ENCODE measurements around the gene CPHXL.

CPHXL gene

DNA sequence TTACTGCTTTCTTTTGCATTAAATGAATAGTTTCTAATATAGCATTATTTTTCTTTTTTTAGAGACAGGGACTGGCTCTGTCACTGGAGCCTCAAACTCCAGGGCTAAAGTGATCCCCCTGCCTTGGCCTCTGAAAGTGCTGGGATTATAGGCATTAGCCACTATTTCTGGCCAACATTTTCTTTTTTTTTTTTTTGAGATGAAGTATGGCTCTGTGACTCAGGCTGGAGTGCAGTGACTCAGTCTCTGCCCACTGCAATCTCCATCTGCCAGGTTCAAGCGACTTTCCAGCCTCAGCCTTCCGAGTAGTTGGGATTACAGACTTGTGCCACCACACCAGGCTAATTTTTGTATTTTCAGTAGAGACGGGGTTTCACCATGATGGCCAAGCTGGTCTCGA is 23.0 kb downstream of the CPHXL start:
- DNase-seq (ENCODE audit: low read depth, low spot score) = no peak
- Histone ChIP-seq H3K27me3 (ENCODE audit: control insufficient read depth, insufficient read depth, low read length) (no peaks in the 10 kb centered on the region), H3K36me3 (ENCODE audit: control insufficient read depth, insufficient read depth, low read length) (no peaks in the 10 kb centered on the region), H3K4me3 (ENCODE audit: low read length) (no peak overlapping the region), H3K27ac (ENCODE audit: low read length) (no peak overlapping the region), H3K4me1 (ENCODE audit: control insufficient read depth, insufficient read depth, low read length) (no peaks in the 10 kb centered on the region; the same call in 1 of the 2 replicates), H3K9me3 (ENCODE audit: control insufficient read depth, insufficient read depth, low read length) (no peaks in the 10 kb centered on the region)
- WGBS (ENCODE audit: insufficient coverage, insufficient read length) = no CpG with 5 or more reads among the region's 4 CpGs

DNA sequence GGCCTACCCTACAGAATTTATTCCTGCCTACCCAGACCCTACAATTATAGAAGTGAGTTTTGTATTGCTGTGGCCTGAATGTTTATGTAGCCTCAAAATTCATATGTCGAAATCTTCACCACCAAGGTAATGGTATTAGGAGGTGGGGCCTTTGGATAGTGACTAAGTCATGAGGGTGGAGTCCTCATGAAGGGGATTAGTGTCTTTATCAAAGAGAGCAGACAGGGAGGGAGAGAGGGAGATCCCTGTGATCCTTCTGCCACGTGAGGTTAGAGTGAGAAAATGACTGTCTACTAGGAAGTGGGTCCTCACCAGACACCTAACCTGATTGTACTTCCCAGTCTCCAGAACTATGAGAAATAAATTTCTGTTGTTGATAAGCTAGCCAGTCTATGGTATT is 24.0 kb downstream of the CPHXL start:
- no peak for DNase-seq (ENCODE audit: low read depth, low spot score)

DNA sequence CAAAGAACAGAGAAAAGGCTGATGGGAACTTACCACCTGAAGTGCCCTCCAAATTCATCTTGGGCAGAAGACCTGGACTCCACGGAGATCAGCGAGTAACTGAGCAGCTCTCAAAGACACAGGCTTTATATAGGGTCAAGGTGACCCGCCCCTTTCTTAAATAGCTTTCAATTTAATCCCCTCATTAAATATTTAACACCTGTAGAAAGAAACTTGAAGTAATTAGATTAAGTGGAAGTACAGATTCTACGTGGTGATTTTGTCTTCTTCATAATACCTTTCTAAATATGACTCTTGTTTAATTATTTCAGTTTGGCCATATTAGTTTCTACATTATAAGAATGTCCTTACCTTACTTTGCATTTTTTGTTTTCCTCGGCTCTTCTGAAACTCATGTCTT is 24.9 kb downstream of the CPHXL start, which contains the start of gene DUXB:
TSS of gene DUXB (minus strand) at position 101 of the 400 bp plus-strand sequence. CDS start at position 58, 43 bp downstream.
- H3K4me3 ChIP-seq (ENCODE audit: low read length) = no peak within 1 kb of the TSS
- no peaks in the 10 kb centered on the region for H3K27me3 ChIP-seq (ENCODE audit: control insufficient read depth, insufficient read depth, low read length)
- no peaks in the 10 kb centered on the region for H3K36me3 ChIP-seq (ENCODE audit: control insufficient read depth, insufficient read depth, low read length)
- no CpG with 5 or more reads among the region's 5 CpGs for WGBS (ENCODE audit: insufficient coverage, insufficient read length)
- no peaks in the 10 kb centered on the region; the same call in 1 of the 2 replicates for H3K4me1 ChIP-seq (ENCODE audit: control insufficient read depth, insufficient read depth, low read length)
- H3K9me3 ChIP-seq (ENCODE audit: control insufficient read depth, insufficient read depth, low read length) = no peaks in the 10 kb centered on the region
- no peak within 1 kb of the TSS for H3K27ac ChIP-seq (ENCODE audit: low read length)
- no peak for DNase-seq (ENCODE audit: low read depth, low spot score)

More for the DNA sequence above, 24.0 kb downstream of the CPHXL start:
- Histone ChIP-seq H3K4me1 (ENCODE audit: control insufficient read depth, insufficient read depth, low read length) (no peaks in the 10 kb centered on the region; the same call in 1 of the 2 replicates), H3K27me3 (ENCODE audit: control insufficient read depth, insufficient read depth, low read length) (no peaks in the 10 kb centered on the region), H3K27ac (ENCODE audit: low read length) (no peak overlapping the region), H3K36me3 (ENCODE audit: control insufficient read depth, insufficient read depth, low read length) (no peaks in the 10 kb centered on the region), H3K4me3 (ENCODE audit: low read length) (no peak overlapping the region), H3K9me3 (ENCODE audit: control insufficient read depth, insufficient read depth, low read length) (no peaks in the 10 kb centered on the region)
- no CpG with 5 or more reads among the region's 2 CpGs for WGBS (ENCODE audit: insufficient coverage, insufficient read length)

DNA sequence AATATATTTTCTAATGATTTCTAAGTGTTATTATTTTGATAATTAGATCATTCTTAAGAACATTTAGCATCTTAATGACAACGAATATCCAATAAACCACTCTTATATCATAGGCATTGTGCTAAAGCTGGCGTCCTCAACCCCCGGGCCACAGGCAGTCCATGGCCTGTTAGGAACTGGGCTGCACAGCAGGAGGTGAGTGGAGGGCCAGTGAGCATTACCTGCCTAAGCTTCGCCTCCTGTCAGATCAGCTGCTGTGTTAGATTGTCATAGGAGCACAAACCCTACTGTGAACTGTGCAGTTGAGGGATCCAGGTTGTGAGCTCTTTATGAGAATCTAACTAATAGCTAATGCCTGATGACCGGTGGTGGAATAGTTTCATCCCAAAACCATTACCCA is 28.7 kb downstream of the CPHXL start:
- Histone ChIP-seq H3K36me3 (ENCODE audit: control insufficient read depth, insufficient read depth, low read length) (no peaks in the 10 kb centered on the region), H3K4me1 (ENCODE audit: control insufficient read depth, insufficient read depth, low read length) (no peaks in the 10 kb centered on the region; the same call in 1 of the 2 replicates), H3K9me3 (ENCODE audit: control insufficient read depth, insufficient read depth, low read length) (no peaks in the 10 kb centered on the region), H3K4me3 (ENCODE audit: low read length) (no peak overlapping the region), H3K27me3 (ENCODE audit: control insufficient read depth, insufficient read depth, low read length) (no peaks in the 10 kb centered on the region), H3K27ac (ENCODE audit: low read length) (no peak overlapping the region)
- DNase-seq (ENCODE audit: low read depth, low spot score) = no peak
- no CpG with 5 or more reads among the region's 5 CpGs for WGBS (ENCODE audit: insufficient coverage, insufficient read length)

DNA sequence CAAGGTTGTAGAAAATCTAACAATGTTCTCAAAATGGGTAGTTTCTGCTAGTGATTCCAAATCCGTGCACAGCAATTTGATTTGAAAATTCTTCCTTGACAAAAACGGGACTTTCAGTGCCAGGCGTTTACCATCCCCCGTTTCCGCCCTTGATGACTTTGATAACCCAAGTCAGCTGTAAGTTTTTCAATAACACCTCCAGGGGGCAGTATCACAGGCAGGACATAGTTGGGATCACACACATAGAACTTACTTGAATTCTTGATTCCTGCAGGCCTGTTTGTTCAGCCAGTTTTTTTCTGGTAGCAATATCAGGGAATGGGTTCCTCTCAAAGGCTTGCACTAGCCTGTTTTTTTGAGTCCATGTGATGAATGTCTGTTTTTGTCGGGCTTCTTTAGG is 30.6 kb downstream of the CPHXL start:
- no peaks in the 10 kb centered on the region for H3K36me3 ChIP-seq (ENCODE audit: control insufficient read depth, insufficient read depth, low read length)

DNA sequence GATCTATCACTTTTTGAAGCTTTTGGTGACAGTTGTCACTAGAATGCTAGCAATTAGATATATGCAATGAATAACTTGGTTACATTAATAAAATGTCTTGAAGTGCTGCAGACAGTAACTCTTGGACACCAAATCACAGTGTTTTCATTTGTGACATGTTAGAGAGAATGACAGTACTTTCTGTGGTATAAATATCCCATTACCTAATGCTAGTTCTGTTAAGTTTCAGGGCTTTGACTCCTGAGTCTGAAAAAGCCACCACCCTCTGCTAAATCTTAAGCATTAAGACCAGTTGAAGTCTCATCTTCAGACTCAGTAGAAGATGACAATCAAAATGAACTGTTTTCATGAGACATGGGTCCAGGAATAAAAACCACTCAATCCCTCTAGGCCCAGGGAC is 38.9 kb downstream of the CPHXL start:
- no peak for DNase-seq (ENCODE audit: low read depth, low spot score)
- Histone ChIP-seq H3K4me3 (ENCODE audit: low read length) (no peak overlapping the region), H3K36me3 (ENCODE audit: control insufficient read depth, insufficient read depth, low read length) (no peaks in the 10 kb centered on the region), H3K4me1 (ENCODE audit: control insufficient read depth, insufficient read depth, low read length) (no peaks in the 10 kb centered on the region), H3K27me3 (ENCODE audit: control insufficient read depth, insufficient read depth, low read length) (no peaks in the 10 kb centered on the region), H3K9me3 (ENCODE audit: control insufficient read depth, insufficient read depth, low read length) (peaks cover 2% of the 10 kb centered on the region), H3K27ac (ENCODE audit: low read length) (no peak overlapping the region)

More for the DNA sequence above, 30.6 kb downstream of the CPHXL start:
- H3K27me3 ChIP-seq (ENCODE audit: control insufficient read depth, insufficient read depth, low read length) = no peaks in the 10 kb centered on the region
- H3K4me3 ChIP-seq (ENCODE audit: low read length) = no peak overlapping the region
- no peaks in the 10 kb centered on the region for H3K4me1 ChIP-seq (ENCODE audit: control insufficient read depth, insufficient read depth, low read length)
- WGBS (ENCODE audit: insufficient coverage, insufficient read length) = no CpG with 5 or more reads among the region's 6 CpGs
- no peak overlapping the region for H3K27ac ChIP-seq (ENCODE audit: low read length)
- peak; percentile 9 for DNase-seq (ENCODE audit: low read depth, low spot score)
- H3K9me3 ChIP-seq (ENCODE audit: control insufficient read depth, insufficient read depth, low read length) = no peaks in the 10 kb centered on the region

DNA sequence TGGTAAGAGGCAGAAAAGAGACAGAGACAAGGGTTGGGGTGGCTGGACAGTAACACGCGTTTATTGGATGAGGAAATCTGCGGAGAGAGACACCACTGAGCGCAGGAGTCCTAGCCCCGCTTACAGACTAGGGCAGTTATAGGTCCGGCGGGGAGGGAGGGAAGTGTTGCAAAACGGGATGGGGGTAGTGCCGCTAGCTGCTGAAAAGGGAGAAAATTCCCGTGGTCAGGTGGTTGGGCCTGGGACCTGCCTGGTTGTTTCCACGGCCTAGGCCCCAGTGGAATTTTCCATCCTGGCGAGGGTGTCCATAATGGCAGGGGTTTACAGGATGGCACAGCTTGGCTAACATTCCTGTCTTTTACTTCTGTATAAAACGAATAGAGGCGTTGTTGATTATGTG is 44.0 kb downstream of the CPHXL start:
- H3K27ac ChIP-seq (ENCODE audit: low read length) = no peak overlapping the region
- H3K4me3 ChIP-seq (ENCODE audit: low read length) = no peak overlapping the region
- H3K27me3 ChIP-seq (ENCODE audit: control insufficient read depth, insufficient read depth, low read length) = no peaks in the 10 kb centered on the region
- H3K36me3 ChIP-seq (ENCODE audit: control insufficient read depth, insufficient read depth, low read length) = no peaks in the 10 kb centered on the region
- peaks cover 2% of the 10 kb centered on the region for H3K9me3 ChIP-seq (ENCODE audit: control insufficient read depth, insufficient read depth, low read length)
- DNase-seq (ENCODE audit: low read depth, low spot score) = no peak
- WGBS (ENCODE audit: insufficient coverage, insufficient read length) = no CpG with 5 or more reads among the region's 14 CpGs
- H3K4me1 ChIP-seq (ENCODE audit: control insufficient read depth, insufficient read depth, low read length) = no peaks in the 10 kb centered on the region

DNA sequence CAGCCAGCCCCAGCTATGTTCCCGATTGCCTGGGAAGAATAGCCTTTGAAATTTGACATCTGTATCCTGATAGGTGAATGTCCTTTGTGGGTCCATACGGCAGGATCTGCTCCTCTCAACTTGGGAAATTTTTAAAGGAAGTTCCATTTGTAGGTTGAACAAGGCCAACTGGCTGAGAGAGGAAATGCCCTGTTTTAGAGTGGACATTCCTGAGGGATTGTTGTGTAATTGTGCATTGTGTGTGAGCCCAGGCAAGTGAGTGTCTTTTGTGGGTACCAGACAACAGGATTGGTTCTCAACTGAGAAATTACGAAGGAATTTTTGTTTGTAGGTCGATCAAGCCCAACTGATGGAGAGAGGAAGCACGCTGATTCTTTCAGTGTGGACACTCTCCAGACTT is 46.9 kb downstream of the CPHXL start:
- no CpG with 5 or more reads among the region's 5 CpGs for WGBS (ENCODE audit: insufficient coverage, insufficient read length)
- Histone ChIP-seq H3K27me3 (ENCODE audit: control insufficient read depth, insufficient read depth, low read length) (no peaks in the 10 kb centered on the region), H3K9me3 (ENCODE audit: control insufficient read depth, insufficient read depth, low read length) (peaks cover 2% of the 10 kb centered on the region), H3K36me3 (ENCODE audit: control insufficient read depth, insufficient read depth, low read length) (no peaks in the 10 kb centered on the region), H3K27ac (ENCODE audit: low read length) (no peak overlapping the region), H3K4me3 (ENCODE audit: low read length) (no peak overlapping the region), H3K4me1 (ENCODE audit: control insufficient read depth, insufficient read depth, low read length) (no peaks in the 10 kb centered on the region)
- DNase-seq (ENCODE audit: low read depth, low spot score) = no peak

DNA sequence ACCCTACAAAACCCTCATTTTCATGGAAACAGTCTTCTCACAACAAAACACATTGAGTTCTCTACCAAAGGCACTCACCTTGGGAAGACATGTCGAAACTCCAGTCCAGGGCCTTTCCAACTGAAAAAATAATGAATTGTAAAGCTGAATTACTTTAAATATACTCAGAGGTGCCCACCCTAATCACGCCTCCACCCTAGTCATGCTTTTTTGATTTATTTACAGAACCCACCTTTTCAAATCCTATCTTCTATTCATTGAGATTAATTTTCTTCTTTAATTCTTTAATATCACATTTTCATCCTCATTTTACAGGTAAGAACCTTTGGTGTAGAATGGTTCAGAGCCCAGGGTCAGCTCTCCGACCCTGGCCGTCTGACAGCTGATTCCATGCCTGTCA is 49.4 kb downstream of the CPHXL start, which contains the start of gene CPHXL2:
TSS of gene CPHXL2 (minus strand) at position 101 of the 400 bp plus-strand sequence. CDS start at position 91, 10 bp downstream.
- DNase-seq (ENCODE audit: low read depth, low spot score) = no peak
- no peaks in the 10 kb centered on the region for H3K36me3 ChIP-seq (ENCODE audit: control insufficient read depth, insufficient read depth, low read length)
- H3K27ac ChIP-seq (ENCODE audit: low read length) = no peak within 1 kb of the TSS
- no CpG with 5 or more reads among the region's 4 CpGs for WGBS (ENCODE audit: insufficient coverage, insufficient read length)
- H3K9me3 ChIP-seq (ENCODE audit: control insufficient read depth, insufficient read depth, low read length) = no peaks in the 10 kb centered on the region
- H3K4me3 ChIP-seq (ENCODE audit: low read length) = no peak within 1 kb of the TSS
- H3K27me3 ChIP-seq (ENCODE audit: control insufficient read depth, insufficient read depth, low read length) = no peaks in the 10 kb centered on the region
- no peaks in the 10 kb centered on the region for H3K4me1 ChIP-seq (ENCODE audit: control insufficient read depth, insufficient read depth, low read length)

DNA sequence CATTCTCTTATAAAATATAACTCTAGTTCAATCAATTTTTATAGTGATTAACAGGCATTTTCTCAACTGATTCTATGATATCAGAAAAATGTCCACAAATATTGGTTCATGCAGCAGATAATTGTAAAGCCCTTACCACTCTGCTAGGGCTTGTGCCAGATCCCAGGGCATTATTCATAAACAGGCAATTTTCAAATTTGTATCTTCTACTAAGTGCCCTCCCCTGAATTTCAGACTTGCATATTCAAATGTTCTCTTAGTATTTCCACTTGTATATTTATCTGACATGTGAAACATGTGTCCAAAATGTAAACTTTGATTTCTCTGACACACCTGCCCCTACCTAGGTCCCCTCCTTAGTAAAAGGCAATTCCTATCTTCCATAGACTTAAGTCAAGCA is 58.8 kb downstream of the CPHXL start:
- H3K4me1 ChIP-seq (ENCODE audit: control insufficient read depth, insufficient read depth, low read length) = no peaks in the 10 kb centered on the region
- H3K27me3 ChIP-seq (ENCODE audit: control insufficient read depth, insufficient read depth, low read length) = no peaks in the 10 kb centered on the region
- H3K36me3 ChIP-seq (ENCODE audit: control insufficient read depth, insufficient read depth, low read length) = no peaks in the 10 kb centered on the region
- H3K9me3 ChIP-seq (ENCODE audit: control insufficient read depth, insufficient read depth, low read length) = no peaks in the 10 kb centered on the region
- no peak overlapping the region for H3K27ac ChIP-seq (ENCODE audit: low read length)
- no peak overlapping the region for H3K4me3 ChIP-seq (ENCODE audit: low read length)
- no peak for DNase-seq (ENCODE audit: low read depth, low spot score)

Measured in iPS DF 6.9 (cell line).